GM12878 (cell line): ENCODE measurements around the gene UAP1. TPM values are rescaled to one million over a fixed set of nuclear protein-coding genes. Genes with fewer than 3 reads are reported as not detected.

ENCODE experiments used
- ATAC-seq: fragments of 200-7000 bp; cut with Tn5 transposase; 3 replicates; pipeline ENCODE4 v1.9.1; 2020; ENCODE audit warnings: mild to moderate bottlenecking, moderate library complexity
- BruUV-seq: library from RNA; stranded (reverse); fragments of 400-500 nt; replicated peaks from 2 replicates; lab custom pipeline; 2021; lab: Mats Ljungman, UMichigan
- CTCF ChIA-PET: fragments of 300-600 bp; sonication (Branson Sonifier 250); formaldehyde crosslinking; extraction: SDS; loops from one replicate; lab custom pipeline; 2021; ENCODE audit warnings: inconsistent platforms; lab: Yijun Ruan, JAX
- POLR2A ChIA-PET: fragments of 350-600 bp; formaldehyde crosslinking; extraction: SDS; loops from one replicate; lab custom pipeline; 2021; ENCODE audit warnings: inconsistent platforms; lab: Charles Lee
- RAD21 ChIA-PET: fragments of 300-600 bp; sonication (Branson Sonifier 250); formaldehyde crosslinking; loops from one replicate; lab custom pipeline; 2023; ENCODE audit warnings: antibody characterized with exemption; ENCODE audit not compliant: unreplicated experiment; lab: Charles Lee
- SMC1A ChIA-PET: fragments of 300-600 bp; sonication (Branson Sonifier 250); formaldehyde crosslinking; loops from one replicate; lab custom pipeline; 2023; ENCODE audit not compliant: unreplicated experiment, uncharacterized antibody; lab: Charles Lee
- DNase-seq: peaks from one replicate; pipeline ENCODE4 v3.0.0-alpha.2; 2011; ENCODE audit warnings: low read depth, low spot score
- FAIRE-seq: peaks from 3 replicates; lab custom pipeline; 2011; peaks lifted over from hg19 to GRCh38; lab: Jason Lieb, UNC
- H2AFZ ChIP-seq: 2 replicates; pipeline ENCODE4 v1.6.0; 2011; ENCODE audit warnings: low read depth, low read length, control low read depth; ENCODE audit not compliant: control insufficient read depth
- H3K27ac ChIP-seq: 2 replicates; pipeline ENCODE4 v1.5.1; 2011; ENCODE audit warnings: control low read depth; ENCODE audit not compliant: control insufficient read depth, insufficient read depth
- H3K27me3 ChIP-seq, 2 experiments: replicated peaks in 1 of 2; 2 replicates each; pipeline versions ENCODE4 v1.6.0 to v1.6.1; 2011; ENCODE audit warnings: low read length in 1 of 2; ENCODE audit not compliant: control insufficient read depth in 2 of 2, insufficient read depth in 2 of 2
- H3K36me3 ChIP-seq, 2 experiments: 2 replicates each; pipeline ENCODE4 v1.5.1; 2011; ENCODE audit warnings: low read length in 1 of 2; ENCODE audit not compliant: control insufficient read depth in 2 of 2, insufficient read depth in 2 of 2
- H3K4me1 ChIP-seq: 2 replicates; pipeline ENCODE4 v1.6.1; 2011; ENCODE audit warnings: mild to moderate bottlenecking, low read length, moderate library complexity, mixed read lengths; ENCODE audit not compliant: control insufficient read depth, insufficient read depth
- H3K4me2 ChIP-seq: 2 replicates; pipeline ENCODE4 v1.6.0; 2011; ENCODE audit warnings: control low read depth; ENCODE audit not compliant: control insufficient read depth, insufficient read depth
- H3K4me3 ChIP-seq: fragments of 200-600 bp; sonication (generic); 2 replicates; pipeline ENCODE4 v1.5.1; 2016
- H3K79me2 ChIP-seq: 2 replicates; pipeline ENCODE4 v1.6.0; 2011; ENCODE audit warnings: low read length; ENCODE audit not compliant: control insufficient read depth, insufficient read depth
- H3K9ac ChIP-seq: 2 replicates; pipeline ENCODE4 v1.8.0; 2011; ENCODE audit warnings: low read length, control low read depth, mixed read lengths; ENCODE audit not compliant: control insufficient read depth, insufficient read depth
- H3K9me3 ChIP-seq: replicated peaks from 3 replicates; pipeline ENCODE4 v1.5.1; 2011; ENCODE audit warnings: mild to moderate bottlenecking, low read length; ENCODE audit not compliant: control insufficient read depth, insufficient read depth
- H4K20me1 ChIP-seq: 2 replicates; pipeline ENCODE4 v1.6.0; 2011; ENCODE audit not compliant: control insufficient read depth, insufficient read depth
- BRCA1 ChIP-seq: IDR thresholded peaks from 2 replicates; pipeline ENCODE4 v1.6.1; 2011; ENCODE audit warnings: low read depth, low read length, improper control_type of control experiment
- CBX5 ChIP-seq: sonication (generic); IDR thresholded peaks from 2 replicates; pipeline ENCODE4 v1.6.1; 2016; ENCODE audit warnings: low read depth, moderate library complexity, mild to moderate bottlenecking, inconsistent platforms
- ETV6 ChIP-seq, 2 experiments: fragments of 450-650 bp in 1 of 2; IDR thresholded peaks in 1 of 2; conservative IDR thresholded peaks in 1 of 2; 2 replicates each; pipeline ENCODE4 v1.6.1; 2014; ENCODE audit warnings: antibody characterized with exemption in 1 of 2, borderline replicate concordance in 1 of 2, low read depth in 1 of 2, mild to moderate bottlenecking in 1 of 2, moderate library complexity in 1 of 2
- FOS ChIP-seq: IDR thresholded peaks from 3 replicates; pipeline ENCODE4 v1.6.1; 2011; ENCODE audit warnings: borderline replicate concordance; ENCODE audit not compliant: insufficient read length; ENCODE audit errors: extremely low read depth
- HCFC1 ChIP-seq: fragments of 150-350 bp; IDR thresholded peaks from 2 replicates; pipeline ENCODE4 v1.6.1; 2014; ENCODE audit warnings: low read length
- KDM1A ChIP-seq: fragments of 200-600 bp; sonication (generic); IDR thresholded peaks from 2 replicates; pipeline ENCODE4 v1.6.1; 2016; ENCODE audit warnings: borderline replicate concordance
- KLF5 ChIP-seq: fragments of 450-650 bp; IDR thresholded peaks from 2 replicates; pipeline ENCODE4 v1.6.1; 2014; ENCODE audit warnings: mild to moderate bottlenecking; ENCODE audit not compliant: partially characterized antibody
- NFIC ChIP-seq: IDR thresholded peaks from 2 replicates; pipeline ENCODE4 v1.6.1; 2012; ENCODE audit warnings: low read depth, mild to moderate bottlenecking, inconsistent platforms, low read length, moderate library complexity
- RFX5 ChIP-seq: IDR thresholded peaks from 2 replicates; pipeline ENCODE4 v1.6.1; 2011; ENCODE audit warnings: low read depth, low read length, improper control_type of control experiment
- SUZ12 ChIP-seq: fragments of 200-600 bp; sonication (generic); IDR thresholded peaks from one replicate; pipeline ENCODE4 v1.6.1; 2018; ENCODE audit warnings: antibody characterized with exemption, mild to moderate bottlenecking; ENCODE audit not compliant: unreplicated experiment
- TAF1 ChIP-seq: IDR thresholded peaks from 2 replicates; pipeline ENCODE4 v1.6.1; 2011; ENCODE audit warnings: mild to moderate bottlenecking, low read depth, low read length, borderline replicate concordance
- TCF3 ChIP-seq: IDR thresholded peaks from 2 replicates; pipeline ENCODE4 v1.6.1; 2012; ENCODE audit warnings: low read depth, mild to moderate bottlenecking, low read length, borderline replicate concordance; ENCODE audit not compliant: insufficient read depth
- ZNF217 ChIP-seq: fragments of 450-650 bp; IDR thresholded peaks from 2 replicates; pipeline ENCODE4 v1.6.1; 2017; ENCODE audit warnings: antibody characterized with exemption, mild to moderate bottlenecking
- ZNF274 ChIP-seq: IDR thresholded peaks from one replicate; pipeline ENCODE4 v1.8.0; 2011; ENCODE audit not compliant: insufficient read length, insufficient read depth
- ZZZ3 ChIP-seq: IDR thresholded peaks from 2 replicates; pipeline ENCODE4 v1.6.1; 2011; ENCODE audit warnings: low read depth; ENCODE audit not compliant: control insufficient read depth, insufficient read length
- WGBS: methylation state at CpG from one replicate; pipeline ENCODE4 v1.1.6; 2016; ENCODE audit warnings: low lambda C conversion rate; ENCODE audit not compliant: insufficient replicate concordance, insufficient coverage; ENCODE audit errors: missing lambda C conversion rate; 5-methylcytosine and 5-hydroxymethylcytosine counted together
- in situ Hi-C: fragments of 300-500 bp; cut with MboI; formaldehyde crosslinking; loops from 9 replicates; pipeline ENCODE4 v1.14.3; 2018; ENCODE audit warnings: mixed read lengths
- intact Hi-C: fragments of 100-400 bp; cut with micrococcal nuclease; formaldehyde crosslinking; loops from one replicate; pipeline ENCODE4 v1.14.2; 2022; ENCODE audit not compliant: unreplicated experiment
- polyA plus RNA-seq, 11 experiments: library from polyadenylated mRNA; depleted of rRNA in 4 of 11; unstranded in 6 of 11; stranded (reverse) in 5 of 11; fragments of >200 nt; fragmentation: Nextera tagmentation in 4 of 11; fragmentation: Illumina TruSeq in 1 of 11; extraction: Ambion mirVana in 4 of 11; extraction: Trizol in 1 of 11; gene quantifications; 1 replicate in 1 of 11; 2 replicates in 10 of 11; pipeline versions ENCODE4 v1.2.1 to v1.2.3, GENCODE V29; 2011 to 2016; ENCODE audit warnings: inconsistent platforms in 2 of 11, missing spikeins in 2 of 11, low read depth in 1 of 11
- total RNA-seq, 4 experiments: library from RNA; depleted of rRNA in 3 of 4; stranded (reverse); fragments of >200 nt in 3 of 4; fragmentation: Illumina TruSeq in 1 of 4; extraction: Trizol in 1 of 4; gene quantifications; 2 replicates each; pipeline versions ENCODE4 v1.2.1 to v1.2.3, GENCODE V29; 2013 to 2021

The UAP1 gene
- total and polyA plus RNA-seq, 10 of the 15 experiments (the other 5 are each of a cell fraction or from before 2014, with no cell fraction given), result 19.2 to 43.0 (median 30.7) TPM

- CTCF ChIA-PET, result interaction anchor here (0.6 to 1.4 kb wide), 5 partner anchors 9 to 26 kb away, joined by 3 to 4 read pairs (median 4); no protein-coding TSS in a partner anchor
- no TSS peak for BruUV-seq
- no peak for ATAC-seq
- Histone ChIP-seq H3K27me3 (no peaks in the 10 kb centered on the region), H3K36me3 (peaks cover 0 to 15% of the 10 kb centered on the region in 2 experiments; a peak in 3 of 4 replicates), H3K4me3 (no peak overlapping the region), H3K9ac (no peak overlapping the region), H3K79me2 (no peaks in the 10 kb centered on the region), H4K20me1 (no peaks in the 10 kb centered on the region), H2AFZ (no peak overlapping the region), H3K4me2 (no peak overlapping the region), H3K4me1 (no peaks in the 10 kb centered on the region), H3K27ac (no peak overlapping the region), H3K9me3 (no peaks in the 10 kb centered on the region)
- no peak for DNase-seq
- SMC1A ChIA-PET, result interaction anchor here (0.7 to 2.1 kb wide), 7 partner anchors 9 to 58 kb away, joined by 3 to 9 read pairs (median 4); no protein-coding TSS in a partner anchor
- 97% methylated on average over 5 of the region's 5 CpGs for WGBS
- in situ Hi-C loops (no loop called here), intact Hi-C loops (no loop called here)
- RAD21 ChIA-PET, result interaction anchor here (0.7 to 1.0 kb wide), 3 partner anchors 9 to 113 kb away, joined by 3 read pairs; no protein-coding TSS in a partner anchor
- no peak for FAIRE-seq
- TF ChIP-seq BRCA1, result no peak
- no peak for TF ChIP-seq ETV6 (conservative IDR thresholded peaks at IDR 0.05 in 1 of 2, IDR thresholded peaks at IDR 0.05 in 1 of 2; ENCODE audit: borderline replicate concordance in 1 of 2, low read depth in 1 of 2)
- TF ChIP-seq ZNF274, result no peak
- POLR2A ChIA-PET, result no interaction called here
Observed at GRCh38 chr1:162587761-162588260, 26.3 kb downstream of the UAP1 start.

- Histone ChIP-seq H3K4me2 (no peak overlapping the region), H2AFZ (no peak overlapping the region), H3K4me1 (no peaks in the 10 kb centered on the region), H3K9ac (no peak overlapping the region), H3K27ac (no peak overlapping the region), H3K36me3 (peaks cover 0 to 10% of the 10 kb centered on the region in 2 experiments; a peak in 2 of 4 replicates), H3K79me2 (no peaks in the 10 kb centered on the region), H3K4me3 (no peak overlapping the region), H3K27me3 (no peaks in the 10 kb centered on the region), H4K20me1 (no peaks in the 10 kb centered on the region), H3K9me3 (no peaks in the 10 kb centered on the region)
- intact Hi-C loops, result no loop called here
- ATAC-seq (no peak), FAIRE-seq (no peak), DNase-seq (no peak)
- TF ChIP-seq CBX5, result no peak
- no peak for TF ChIP-seq RFX5
- TF ChIP-seq KLF5, result no peak
- no peak for TF ChIP-seq ZZZ3
- no peak for TF ChIP-seq FOS
- no peak for TF ChIP-seq TCF3
- TF ChIP-seq BRCA1, result no peak
- no peak for TF ChIP-seq KDM1A
- no peak for TF ChIP-seq TAF1
- no peak for TF ChIP-seq HCFC1
- no peak for TF ChIP-seq NFIC
- TF ChIP-seq ZNF217, result no peak
- no peak for TF ChIP-seq SUZ12
- WGBS, result 100% methylated on average over 3 of the region's 3 CpGs
- ChIA-PET SMC1A (interaction anchor here (0.7 to 1.1 kb wide), 2 partner anchors 9 to 10 kb away, joined by 3 read pairs; no protein-coding TSS in a partner anchor), POLR2A (no interaction called here), CTCF (interaction anchor here (0.7 to 1.3 kb wide), 3 partner anchors 71 to 316 kb away, joined by 3 to 5 read pairs (median 3); no protein-coding TSS in a partner anchor), RAD21 (no interaction called here)
- in situ Hi-C loops, result no loop called here
- no TSS peak for BruUV-seq
Observed at GRCh38 chr1:162590101-162590500, 28.6 kb downstream of the UAP1 start.
